ENCODE data around the gene CLDN15.
"Not testable (repeated sequence)": the region's sequence is repeated elsewhere in the genome, so short reads cannot be mapped to it uniquely, and the experiment has no call there.

Gene CLDN15

DNA sequence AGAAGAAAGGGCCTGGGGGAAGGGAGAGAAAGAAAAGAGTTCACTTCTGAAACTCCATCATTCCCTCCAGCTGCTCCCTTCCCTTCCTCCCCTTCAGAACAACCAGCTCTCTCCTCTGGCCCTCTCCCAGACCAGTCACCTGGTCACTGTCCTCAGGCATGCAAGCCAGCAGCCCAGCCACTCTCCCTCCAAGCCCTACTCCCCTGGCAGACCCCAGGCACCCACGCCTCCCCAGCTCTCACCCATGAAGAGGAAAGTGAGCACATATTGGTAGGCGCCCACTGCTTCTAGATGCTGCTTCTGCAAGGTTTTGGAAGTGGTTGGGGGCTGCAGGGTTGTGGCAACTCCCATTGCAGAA is 37.1 kb downstream of the CLDN15 start:
- DNase-seq (ENCODE audit: low read depth in 2 of 2): no peak

DNA sequence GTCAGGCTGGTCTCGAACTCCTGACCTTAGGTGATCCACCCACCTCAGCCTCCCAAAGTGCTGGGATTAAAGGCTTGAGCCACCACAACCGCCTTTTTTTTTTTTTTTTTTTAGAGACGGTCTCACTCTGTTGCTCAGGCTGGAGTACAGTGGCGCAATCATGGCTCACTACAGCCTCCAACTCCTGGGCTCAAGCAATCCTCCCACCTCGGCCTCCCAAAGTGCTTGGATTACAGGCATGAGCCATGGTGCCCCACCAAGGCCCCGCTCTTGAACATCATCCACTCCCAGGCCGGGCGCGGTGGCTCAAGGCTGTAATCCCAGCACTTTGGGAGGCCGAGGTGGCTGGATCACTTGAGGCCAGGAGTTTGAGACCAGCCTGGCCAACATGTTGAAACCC is 38.1 kb downstream of the CLDN15 start:
- DNase-seq (ENCODE audit: low read depth in 2 of 2): not testable (repeated sequence)

DNA sequence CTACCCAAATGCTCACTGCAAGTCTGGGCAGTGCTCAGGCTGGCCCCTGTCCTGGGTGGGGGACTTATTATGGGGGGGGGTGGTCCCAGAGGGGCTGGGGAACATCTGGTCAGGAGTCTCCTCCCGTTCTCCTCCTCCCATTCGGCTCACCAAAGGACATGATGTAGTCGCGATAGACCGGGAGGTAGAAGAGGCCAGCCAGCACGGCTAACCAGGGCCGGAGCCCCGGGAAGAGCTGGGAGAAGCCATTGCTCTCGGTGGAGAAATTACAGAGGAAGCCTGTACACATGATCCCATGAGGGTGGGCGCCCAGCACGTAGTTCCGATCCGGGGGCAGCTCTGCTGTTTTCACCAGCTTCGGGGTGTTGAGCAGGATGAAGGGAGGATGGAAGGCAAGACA is 39.1 kb downstream of the CLDN15 start:
- DNase-seq (ENCODE audit: low read depth in 2 of 2): no peak

DNA sequence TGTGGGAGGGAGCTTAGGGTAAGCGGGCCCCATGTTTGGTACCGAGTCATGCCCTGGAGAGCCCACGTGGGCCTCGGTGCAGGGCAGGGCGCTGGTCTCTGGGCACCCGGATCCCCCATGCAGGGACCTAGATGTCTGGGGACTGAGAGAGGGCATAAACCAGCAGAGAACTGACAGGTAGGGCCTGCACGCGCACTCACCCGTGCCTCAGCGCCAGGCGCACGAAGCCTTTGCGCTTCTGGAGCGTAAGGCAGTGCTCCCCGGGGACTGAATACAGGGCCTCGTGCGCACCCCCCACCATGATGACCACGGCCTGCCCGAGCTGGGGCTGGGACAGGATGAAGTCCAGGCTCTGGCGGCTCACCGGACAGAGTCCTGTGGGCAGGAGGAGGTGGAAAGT is 39.6 kb downstream of the CLDN15 start:
- DNase-seq (ENCODE audit: low read depth in 2 of 2): no peak

DNA sequence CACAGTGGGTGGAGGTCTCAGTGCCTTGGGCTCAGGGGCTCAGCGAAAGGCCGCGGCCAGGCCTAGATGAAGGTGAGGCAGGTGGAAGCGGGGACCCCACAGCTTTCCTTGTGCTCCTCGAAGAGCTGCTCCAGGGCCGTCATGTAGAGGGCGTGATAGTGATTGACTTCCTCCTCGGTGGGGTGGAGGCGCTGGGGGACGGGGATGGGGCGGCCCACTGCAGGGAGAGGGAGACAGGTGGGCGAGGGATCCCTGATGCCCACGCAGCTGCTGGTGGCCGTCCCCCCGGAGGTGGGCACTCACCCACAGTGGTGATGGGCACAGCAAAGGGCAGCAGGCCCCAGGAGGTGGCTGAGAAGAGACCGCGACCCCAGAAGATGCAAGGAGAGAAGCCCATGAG is 41.7 kb downstream of the CLDN15 start:
- no peak for DNase-seq (ENCODE audit: low read depth in 2 of 2)

DNA sequence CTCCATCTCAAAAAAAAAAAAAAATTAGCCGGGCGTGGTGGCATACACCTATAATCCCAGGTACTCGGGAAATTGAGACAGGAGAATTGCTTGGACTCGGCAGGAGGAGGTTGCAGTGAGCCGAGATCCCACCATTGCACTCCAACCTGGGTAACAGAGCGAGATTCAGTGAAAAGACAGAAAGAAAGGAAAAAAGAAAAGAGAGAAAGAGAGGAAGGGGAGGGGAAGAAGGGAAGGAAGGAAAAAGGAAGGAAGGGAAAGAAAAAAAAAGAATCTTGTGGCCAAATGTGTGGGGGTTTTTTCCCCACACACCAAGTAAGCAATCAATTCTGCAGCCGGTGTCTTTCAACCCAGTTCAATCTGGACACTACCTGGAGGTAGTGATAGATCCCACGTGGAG is 48.5 kb downstream of the CLDN15 start:
- no peak for DNase-seq (ENCODE audit: low read depth in 2 of 2)

DNA sequence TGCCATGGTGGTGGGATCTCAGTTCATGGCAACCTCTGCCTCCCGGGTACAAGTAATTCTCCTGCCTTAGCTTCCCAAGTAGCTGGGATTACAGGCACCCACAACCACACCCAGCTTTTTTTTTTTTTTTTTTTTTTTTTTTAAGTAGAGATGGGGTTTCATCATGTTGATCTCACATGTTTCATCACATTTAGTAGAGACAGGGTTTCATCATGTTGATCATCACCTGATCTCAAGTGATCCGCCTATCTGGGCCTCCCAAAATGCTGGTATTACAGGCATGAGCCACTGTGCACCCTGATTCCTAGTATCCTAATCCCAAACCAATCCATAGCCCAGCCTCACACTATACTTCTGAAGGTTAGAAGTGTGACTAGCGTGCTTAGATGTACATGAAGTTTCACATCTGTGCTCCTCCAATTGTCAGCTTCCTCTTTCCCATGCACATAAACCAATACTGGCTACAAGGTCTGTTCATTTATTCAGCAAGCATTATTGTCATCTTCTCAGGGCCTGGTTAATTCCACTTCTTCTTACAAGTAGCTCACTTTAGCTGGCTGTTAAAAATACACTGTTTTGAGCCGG is 50.7 kb downstream of the CLDN15 start:
- no peak for DNase-seq (ENCODE audit: low read depth in 2 of 2)

DNA sequence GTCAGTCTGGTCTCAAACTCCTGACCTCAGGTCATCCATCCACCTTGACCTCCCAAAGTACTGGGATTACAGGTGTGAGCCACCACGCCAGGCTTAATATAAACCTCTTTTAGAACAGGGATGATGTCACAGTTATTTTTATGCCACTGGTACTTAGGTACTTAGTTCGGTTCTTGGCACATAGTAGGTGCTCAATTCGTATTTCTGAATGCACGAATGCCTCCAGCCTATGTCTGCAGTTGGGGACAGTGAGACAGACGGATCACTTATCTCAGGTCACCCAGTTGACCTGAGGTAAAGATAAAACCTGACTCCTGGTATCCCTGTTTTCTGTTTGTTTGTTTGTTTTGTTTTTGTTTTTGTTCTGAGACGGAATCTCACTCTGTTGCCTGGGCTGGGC is 51.4 kb downstream of the CLDN15 start:
- no peak for DNase-seq (ENCODE audit: low read depth in 2 of 2)

DNA sequence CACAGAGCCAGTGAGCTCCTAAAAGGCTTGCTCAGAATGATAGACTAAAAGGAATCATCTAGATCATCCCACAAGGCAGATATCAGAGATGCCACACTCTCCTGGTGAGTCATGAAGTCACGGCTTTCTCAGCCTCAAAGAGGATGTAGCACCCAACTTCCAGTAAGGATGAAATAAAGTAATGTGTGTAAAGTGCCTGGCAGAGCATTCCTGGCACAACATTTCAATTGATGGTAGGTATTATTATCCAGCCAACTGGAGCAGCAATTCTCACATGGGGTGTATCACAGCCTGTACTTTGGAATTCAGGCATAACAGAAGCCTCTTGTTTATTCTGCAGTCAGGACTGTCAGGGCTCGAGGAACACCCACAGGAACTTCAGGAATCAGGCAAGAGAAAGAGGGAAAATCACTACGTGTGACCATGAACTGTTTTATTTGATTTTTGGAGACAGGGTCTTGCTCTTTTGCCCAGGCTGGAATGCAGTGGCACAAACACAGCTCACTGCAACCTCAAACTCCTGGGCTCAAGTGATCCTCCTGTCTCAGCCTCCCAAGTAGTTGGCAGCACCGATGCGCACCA is 52.3 kb downstream of the CLDN15 start:
- DNase-seq (ENCODE audit: low read depth in 2 of 2): no peak

All from fibroblast of skin of left biceps (primary cell).